Liver (tissue), 9 donors: Measurements from ENCODE around the gene IL20. TPM values are rescaled to one million over a fixed set of nuclear protein-coding genes. Genes with fewer than 3 reads are reported as not detected.

Source experiments
- DNase-seq: peaks from one replicate; pipeline ENCODE4 v3.0.0-alpha.2; 2017; ENCODE audit warnings: low spot score
- H3K27ac ChIP-seq, 2 donors: one replicate each; pipeline ENCODE4 v1.7.0; 2013; ENCODE audit warnings: inconsistent platforms in 2 of 2, low read length in 2 of 2, control low read depth in 1 of 2, low read depth in 1 of 2, mild to moderate bottlenecking in 1 of 2
- H3K27me3 ChIP-seq, 4 donors: one replicate each; pipeline versions ENCODE4 v1.6.1 to v1.7.0; 2013; ENCODE audit warnings: low read length in 3 of 4, inconsistent platforms in 1 of 4, mild to moderate bottlenecking in 1 of 4, moderate library complexity in 1 of 4; ENCODE audit not compliant: control insufficient read depth in 4 of 4, insufficient read depth in 4 of 4
- H3K36me3 ChIP-seq, 4 donors: one replicate each; pipeline versions ENCODE4 v1.6.1 to v1.7.0; 2013; ENCODE audit warnings: low read length in 3 of 4, mild to moderate bottlenecking in 3 of 4, low read depth in 1 of 4, moderate library complexity in 1 of 4; ENCODE audit not compliant: control insufficient read depth in 4 of 4, insufficient read depth in 3 of 4
- H3K4me1 ChIP-seq, 4 donors: one replicate each; pipeline versions ENCODE4 v1.6.1 to v1.7.0; 2013; ENCODE audit warnings: low read length in 3 of 4, mild to moderate bottlenecking in 3 of 4, moderate library complexity in 1 of 4; ENCODE audit not compliant: control insufficient read depth in 4 of 4, insufficient read depth in 4 of 4
- H3K4me3 ChIP-seq, 3 donors: one replicate each; pipeline versions ENCODE4 v1.6.1 to v1.7.0; 2013; ENCODE audit warnings: low read length in 3 of 3, control low read depth in 1 of 3, low read depth in 1 of 3, mild to moderate bottlenecking in 1 of 3
- H3K9ac ChIP-seq, 2 donors: one replicate each; pipeline ENCODE4 v1.7.0; 2013; ENCODE audit warnings: low read length in 2 of 2, mild to moderate bottlenecking in 2 of 2, moderate library complexity in 2 of 2, control low read depth in 1 of 2, low read depth in 1 of 2
- H3K9me3 ChIP-seq, 4 donors: one replicate each; pipeline versions ENCODE4 v1.6.1 to v1.7.0; 2013; ENCODE audit warnings: low read length in 3 of 4; ENCODE audit not compliant: control insufficient read depth in 4 of 4
- EGR1 ChIP-seq, 2 donors: IDR thresholded peaks; 2 replicates each; pipeline ENCODE4 v1.6.1; 2016 to 2018; ENCODE audit warnings: antibody characterized with exemption in 2 of 2, low read depth in 2 of 2
- FOXA1 ChIP-seq: IDR thresholded peaks from 2 replicates; pipeline ENCODE4 v1.6.1; 2016; ENCODE audit warnings: antibody characterized with exemption
- FOXA2 ChIP-seq: IDR thresholded peaks from 2 replicates; pipeline ENCODE4 v1.6.1; 2016; ENCODE audit warnings: antibody characterized with exemption
- GABPA ChIP-seq, 2 donors: IDR thresholded peaks in 1 of 2; conservative IDR thresholded peaks in 1 of 2; 2 replicates each; pipeline ENCODE4 v1.6.1; 2016; ENCODE audit warnings: antibody characterized with exemption in 2 of 2, mild to moderate bottlenecking in 1 of 2, moderate library complexity in 1 of 2
- HNF4A ChIP-seq, 2 donors: conservative IDR thresholded peaks; 2 replicates each; pipeline ENCODE4 v1.6.1; 2016; ENCODE audit warnings: antibody characterized with exemption in 2 of 2, mild to moderate bottlenecking in 2 of 2
- HNF4G ChIP-seq: IDR thresholded peaks from 2 replicates; pipeline ENCODE4 v1.6.1; 2016; ENCODE audit warnings: antibody characterized with exemption
- JUND ChIP-seq, 2 donors: IDR thresholded peaks; 2 replicates each; pipeline ENCODE4 v1.6.1; 2016; ENCODE audit warnings: antibody characterized with exemption in 2 of 2
- MAX ChIP-seq: IDR thresholded peaks from 2 replicates; pipeline ENCODE4 v1.6.1; 2016; ENCODE audit warnings: antibody characterized with exemption
- NR2F2 ChIP-seq: IDR thresholded peaks from 2 replicates; pipeline ENCODE4 v1.6.1; 2016; ENCODE audit warnings: antibody characterized with exemption
- RAD21 ChIP-seq, 2 donors: IDR thresholded peaks; 2 replicates each; pipeline ENCODE4 v1.6.1; 2016; ENCODE audit warnings: antibody characterized with exemption in 2 of 2, mild to moderate bottlenecking in 2 of 2
- RXRA ChIP-seq, 2 donors: IDR thresholded peaks; 2 replicates each; pipeline ENCODE4 v1.6.1; 2017 to 2018; ENCODE audit warnings: antibody characterized with exemption in 2 of 2, mild to moderate bottlenecking in 1 of 2
- SP1 ChIP-seq: IDR thresholded peaks from 2 replicates; pipeline ENCODE4 v1.6.1; 2018; ENCODE audit warnings: antibody characterized with exemption, mild to moderate bottlenecking
- TAF1 ChIP-seq: conservative IDR thresholded peaks from 2 replicates; pipeline ENCODE4 v1.6.1; 2016; ENCODE audit warnings: antibody characterized with exemption, mild to moderate bottlenecking
- YY1 ChIP-seq: IDR thresholded peaks from 2 replicates; pipeline ENCODE4 v1.6.1; 2016; ENCODE audit warnings: antibody characterized with exemption, mild to moderate bottlenecking
- WGBS: extraction: QIAGEN DNeasy Blood & Tissue Kit; methylation state at CpG from one replicate; pipeline ENCODE4 v1.1.7; 2013; 5-methylcytosine and 5-hydroxymethylcytosine counted together
- polyA plus RNA-seq, 2 donors: library from polyadenylated mRNA; stranded (reverse) in 1 of 2; unstranded in 1 of 2; fragments of 200-250 nt in 1 of 2; fragments of >200 nt in 1 of 2; fragmentation: Nextera tagmentation in 1 of 2; extraction: Ambion mirVana in 1 of 2; gene quantifications; one replicate each; pipeline versions ENCODE4 v1.2.1 to v1.2.3, GENCODE V29; 2013 to 2015
- total RNA-seq, 2 donors: library from RNA; depleted of rRNA; stranded (reverse); fragments of >200 nt; gene quantifications; one replicate each; pipeline ENCODE4 v1.2.3, GENCODE V29; 2014
- TF ChIP-seq, protein P1 (sequence below): IDR thresholded peaks from 2 replicates; pipeline ENCODE4 v1.6.1; 2016; ENCODE audit warnings: antibody characterized with exemption
- TF ChIP-seq, protein P2 (sequence below): IDR thresholded peaks from 2 replicates; pipeline ENCODE4 v1.6.1; 2016; ENCODE audit warnings: antibody characterized with exemption, mild to moderate bottlenecking
- TF ChIP-seq, protein P3 (sequence below): fragments of 150-350 bp; IDR thresholded peaks from 2 replicates; pipeline ENCODE4 v1.5.1; 2017; ENCODE audit warnings: improper control_type of control experiment, low read depth, low read length; ENCODE audit not compliant: missing input control
- TF ChIP-seq, protein P4 (sequence below): IDR thresholded peaks from 2 replicates; pipeline ENCODE4 v1.6.1; 2016; ENCODE audit warnings: antibody characterized with exemption
- donor health status: healthy.
- donor health status: healthy.
- donor health status: healthy.
- donor health status: healthy.
- donor health status: healthy.

IL20 gene
- total and polyA plus RNA-seq, 4 donors = 0.17 TPM; not detected in 3

DNA sequence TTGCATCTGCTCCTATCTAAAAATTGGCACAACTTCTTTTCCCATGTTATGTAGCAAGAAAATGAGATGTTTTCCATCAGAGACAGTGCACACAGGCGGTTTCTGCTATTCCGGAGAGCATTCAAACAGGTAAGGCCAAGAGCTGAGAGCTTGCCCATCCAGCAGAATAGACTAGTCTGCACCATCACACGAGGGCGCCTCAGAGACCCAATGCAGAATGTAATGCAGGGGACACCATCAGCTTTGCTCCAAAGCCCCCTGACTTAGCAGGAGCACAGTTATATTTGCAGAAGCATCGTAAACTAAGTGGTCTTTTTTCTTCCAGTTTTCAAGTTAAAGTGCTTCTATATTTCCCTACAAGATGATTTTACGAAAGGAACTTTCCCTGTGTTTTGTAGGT, 36.5 kb downstream of the IL20 start:
- DNase-seq = no peak
- H3K9me3 ChIP-seq = no peaks in the 10 kb centered on the region
- H3K27me3 ChIP-seq = no peaks in the 10 kb centered on the region
- no peaks in the 10 kb centered on the region for H3K36me3 ChIP-seq
- no peak overlapping the region for H3K4me3 ChIP-seq
- H3K27ac ChIP-seq = no peak overlapping the region
- 84% methylated on average over 6 of the region's 6 CpGs for WGBS
- no peaks in the 10 kb centered on the region for H3K4me1 ChIP-seq
- TF ChIP-seq TAF1 = no peak
- TF ChIP-seq MAX = no peak
- TF ChIP-seq HNF4G = no peak
- no peak for TF ChIP-seq FOXA1
- TF ChIP-seq, protein P1, sequence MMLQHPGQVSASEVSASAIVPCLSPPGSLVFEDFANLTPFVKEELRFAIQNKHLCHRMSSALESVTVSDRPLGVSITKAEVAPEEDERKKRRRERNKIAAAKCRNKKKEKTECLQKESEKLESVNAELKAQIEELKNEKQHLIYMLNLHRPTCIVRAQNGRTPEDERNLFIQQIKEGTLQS = no peak
- no peak for TF ChIP-seq EGR1 (IDR thresholded peaks at IDR 0.05; ENCODE audit: low read depth in 2 of 2)
- no peak for TF ChIP-seq RAD21 (IDR thresholded peaks at IDR 0.05)
- TF ChIP-seq NR2F2 = no peak
- TF ChIP-seq, protein P2, sequence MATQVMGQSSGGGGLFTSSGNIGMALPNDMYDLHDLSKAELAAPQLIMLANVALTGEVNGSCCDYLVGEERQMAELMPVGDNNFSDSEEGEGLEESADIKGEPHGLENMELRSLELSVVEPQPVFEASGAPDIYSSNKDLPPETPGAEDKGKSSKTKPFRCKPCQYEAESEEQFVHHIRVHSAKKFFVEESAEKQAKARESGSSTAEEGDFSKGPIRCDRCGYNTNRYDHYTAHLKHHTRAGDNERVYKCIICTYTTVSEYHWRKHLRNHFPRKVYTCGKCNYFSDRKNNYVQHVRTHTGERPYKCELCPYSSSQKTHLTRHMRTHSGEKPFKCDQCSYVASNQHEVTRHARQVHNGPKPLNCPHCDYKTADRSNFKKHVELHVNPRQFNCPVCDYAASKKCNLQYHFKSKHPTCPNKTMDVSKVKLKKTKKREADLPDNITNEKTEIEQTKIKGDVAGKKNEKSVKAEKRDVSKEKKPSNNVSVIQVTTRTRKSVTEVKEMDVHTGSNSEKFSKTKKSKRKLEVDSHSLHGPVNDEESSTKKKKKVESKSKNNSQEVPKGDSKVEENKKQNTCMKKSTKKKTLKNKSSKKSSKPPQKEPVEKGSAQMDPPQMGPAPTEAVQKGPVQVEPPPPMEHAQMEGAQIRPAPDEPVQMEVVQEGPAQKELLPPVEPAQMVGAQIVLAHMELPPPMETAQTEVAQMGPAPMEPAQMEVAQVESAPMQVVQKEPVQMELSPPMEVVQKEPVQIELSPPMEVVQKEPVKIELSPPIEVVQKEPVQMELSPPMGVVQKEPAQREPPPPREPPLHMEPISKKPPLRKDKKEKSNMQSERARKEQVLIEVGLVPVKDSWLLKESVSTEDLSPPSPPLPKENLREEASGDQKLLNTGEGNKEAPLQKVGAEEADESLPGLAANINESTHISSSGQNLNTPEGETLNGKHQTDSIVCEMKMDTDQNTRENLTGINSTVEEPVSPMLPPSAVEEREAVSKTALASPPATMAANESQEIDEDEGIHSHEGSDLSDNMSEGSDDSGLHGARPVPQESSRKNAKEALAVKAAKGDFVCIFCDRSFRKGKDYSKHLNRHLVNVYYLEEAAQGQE = no peak
- H3K9ac ChIP-seq = no peak overlapping the region

DNA sequence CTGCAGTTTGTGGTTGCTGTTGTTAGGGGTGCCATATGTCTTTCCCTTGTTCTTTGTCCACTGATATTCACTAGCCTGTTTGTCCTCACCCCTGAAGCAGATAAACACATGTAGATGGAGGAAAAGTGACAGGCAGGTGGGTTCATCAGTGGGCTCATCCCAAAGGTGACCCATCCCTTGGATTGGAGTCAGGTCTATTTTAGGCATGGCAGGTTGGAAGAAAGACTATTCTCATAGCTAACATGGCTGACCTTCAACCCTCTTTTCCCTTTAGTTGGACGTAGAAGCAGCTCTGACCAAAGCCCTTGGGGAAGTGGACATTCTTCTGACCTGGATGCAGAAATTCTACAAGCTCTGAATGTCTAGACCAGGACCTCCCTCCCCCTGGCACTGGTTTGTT, 37.3 kb downstream of the IL20 start:
- TF ChIP-seq, protein P3, sequence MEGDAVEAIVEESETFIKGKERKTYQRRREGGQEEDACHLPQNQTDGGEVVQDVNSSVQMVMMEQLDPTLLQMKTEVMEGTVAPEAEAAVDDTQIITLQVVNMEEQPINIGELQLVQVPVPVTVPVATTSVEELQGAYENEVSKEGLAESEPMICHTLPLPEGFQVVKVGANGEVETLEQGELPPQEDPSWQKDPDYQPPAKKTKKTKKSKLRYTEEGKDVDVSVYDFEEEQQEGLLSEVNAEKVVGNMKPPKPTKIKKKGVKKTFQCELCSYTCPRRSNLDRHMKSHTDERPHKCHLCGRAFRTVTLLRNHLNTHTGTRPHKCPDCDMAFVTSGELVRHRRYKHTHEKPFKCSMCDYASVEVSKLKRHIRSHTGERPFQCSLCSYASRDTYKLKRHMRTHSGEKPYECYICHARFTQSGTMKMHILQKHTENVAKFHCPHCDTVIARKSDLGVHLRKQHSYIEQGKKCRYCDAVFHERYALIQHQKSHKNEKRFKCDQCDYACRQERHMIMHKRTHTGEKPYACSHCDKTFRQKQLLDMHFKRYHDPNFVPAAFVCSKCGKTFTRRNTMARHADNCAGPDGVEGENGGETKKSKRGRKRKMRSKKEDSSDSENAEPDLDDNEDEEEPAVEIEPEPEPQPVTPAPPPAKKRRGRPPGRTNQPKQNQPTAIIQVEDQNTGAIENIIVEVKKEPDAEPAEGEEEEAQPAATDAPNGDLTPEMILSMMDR = no peak
- TF ChIP-seq HNF4G = no peak
- TF ChIP-seq FOXA2 = no peak
- TF ChIP-seq YY1 = no peak
- TF ChIP-seq, protein P4, sequence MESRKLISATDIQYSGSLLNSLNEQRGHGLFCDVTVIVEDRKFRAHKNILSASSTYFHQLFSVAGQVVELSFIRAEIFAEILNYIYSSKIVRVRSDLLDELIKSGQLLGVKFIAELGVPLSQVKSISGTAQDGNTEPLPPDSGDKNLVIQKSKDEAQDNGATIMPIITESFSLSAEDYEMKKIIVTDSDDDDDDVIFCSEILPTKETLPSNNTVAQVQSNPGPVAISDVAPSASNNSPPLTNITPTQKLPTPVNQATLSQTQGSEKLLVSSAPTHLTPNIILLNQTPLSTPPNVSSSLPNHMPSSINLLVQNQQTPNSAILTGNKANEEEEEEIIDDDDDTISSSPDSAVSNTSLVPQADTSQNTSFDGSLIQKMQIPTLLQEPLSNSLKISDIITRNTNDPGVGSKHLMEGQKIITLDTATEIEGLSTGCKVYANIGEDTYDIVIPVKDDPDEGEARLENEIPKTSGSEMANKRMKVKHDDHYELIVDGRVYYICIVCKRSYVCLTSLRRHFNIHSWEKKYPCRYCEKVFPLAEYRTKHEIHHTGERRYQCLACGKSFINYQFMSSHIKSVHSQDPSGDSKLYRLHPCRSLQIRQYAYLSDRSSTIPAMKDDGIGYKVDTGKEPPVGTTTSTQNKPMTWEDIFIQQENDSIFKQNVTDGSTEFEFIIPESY = no peak
- TF ChIP-seq TAF1 = no peak
- no peak for TF ChIP-seq EGR1 (IDR thresholded peaks at IDR 0.05; ENCODE audit: low read depth in 2 of 2)
- TF ChIP-seq HNF4A (conservative IDR thresholded peaks at IDR 0.05) = no peak
- no peak for TF ChIP-seq JUND (IDR thresholded peaks at IDR 0.05)
- no peak for TF ChIP-seq RXRA (IDR thresholded peaks at IDR 0.05)
- TF ChIP-seq NR2F2 = no peak
- TF ChIP-seq RAD21 (IDR thresholded peaks at IDR 0.05) = no peak
- TF ChIP-seq, protein P1 = no peak
- no peak for TF ChIP-seq SP1
- TF ChIP-seq FOXA1 = no peak
- TF ChIP-seq GABPA (IDR thresholded peaks at IDR 0.05 in 1 of 2, conservative IDR thresholded peaks at IDR 0.05 in 1 of 2) = no peak
- TF ChIP-seq MAX = no peak
- TF ChIP-seq, protein P2 = no peak
- WGBS = 92% methylated on average over 1 of the region's 1 CpG
- no peaks in the 10 kb centered on the region for H3K27me3 ChIP-seq
- H3K9ac ChIP-seq = no peak overlapping the region
- no peaks in the 10 kb centered on the region for H3K9me3 ChIP-seq
- H3K36me3 ChIP-seq = no peaks in the 10 kb centered on the region
- no peak for DNase-seq
- no peak overlapping the region for H3K4me3 ChIP-seq
- peaks cover 0 to 4% (median 0%) of the 10 kb centered on the region in 4 donors for H3K4me1 ChIP-seq
- H3K27ac ChIP-seq = no peak overlapping the region
